ENCODE data around the gene C12orf42.

C12orf42 gene

DNA sequence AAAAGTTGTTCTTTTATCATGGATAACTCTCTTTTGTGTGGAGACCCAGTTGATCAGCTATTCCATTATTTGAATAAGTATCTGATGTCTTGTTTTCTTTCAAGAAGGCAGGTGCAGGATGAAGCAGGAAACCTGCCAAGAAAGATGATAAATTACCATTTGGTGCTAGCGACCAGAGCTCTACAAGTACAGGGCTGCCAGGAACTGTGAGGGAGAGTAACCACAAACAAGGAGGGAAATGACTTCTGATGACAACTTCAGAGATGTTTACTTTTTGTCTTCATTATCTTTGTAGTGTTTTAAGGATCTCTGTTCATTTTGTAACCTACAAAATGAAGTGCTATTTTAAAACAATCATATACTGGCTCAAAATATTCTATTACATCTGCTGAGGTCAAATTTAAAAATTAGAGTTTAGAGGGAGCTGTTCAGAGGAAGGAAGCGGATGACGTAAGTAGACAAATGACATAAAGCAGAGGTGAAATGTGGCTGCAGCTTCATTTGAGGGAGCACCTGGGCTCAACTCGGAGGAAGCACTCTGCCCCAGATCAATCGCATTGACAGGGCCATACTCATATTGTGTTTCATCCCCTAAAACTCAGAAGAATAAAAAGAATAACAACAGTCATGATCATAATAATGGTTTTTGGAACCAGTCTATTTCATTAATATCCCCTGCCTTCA is 226.8 kb downstream of the C12orf42 start:
- no peak for DNase-seq (ENCODE audit: low read depth in 2 of 2)

DNA sequence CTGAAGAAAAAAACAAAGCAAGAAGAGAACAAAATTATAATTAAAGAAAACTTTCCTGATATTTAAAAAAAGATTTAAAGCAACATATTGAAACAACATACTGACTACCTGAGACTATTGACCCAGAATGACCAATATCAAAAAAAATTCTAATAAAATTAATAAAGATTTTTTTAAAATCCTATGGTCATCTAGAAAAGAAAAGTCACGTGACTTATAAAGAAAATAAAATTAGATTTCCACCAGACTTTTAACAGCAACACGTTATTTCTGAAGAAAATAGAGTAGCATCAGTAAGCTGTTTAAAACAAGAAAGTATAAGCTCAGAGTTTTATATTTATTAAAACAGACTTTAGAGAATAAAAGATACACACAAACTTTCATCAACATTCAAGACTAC is 238.0 kb downstream of the C12orf42 start:
- no peak for DNase-seq (ENCODE audit: low read depth in 2 of 2)

Data from stimulated activated CD4-positive, alpha-beta T cell treated with anti-CD3 and anti-CD28 coated beads, Interleukin-4, amount 100 ng/mL, for 48 hours (primary cell).